Transverse colon (tissue), 4 donors: ENCODE results near the gene AGPAT2. TPM values are rescaled to one million over a fixed set of nuclear protein-coding genes. Genes with fewer than 3 reads are reported as not detected.

Source experiments
- DNase-seq: peaks from one replicate; pipeline ENCODE4 v3.0.0-alpha.2; 2019
- H3K27ac ChIP-seq, 4 donors: fragments of 200-600 bp; sonication (generic); 2 replicates each; pipeline ENCODE4 v1.5.1; 2016 to 2018; ENCODE audit warnings: inconsistent platforms in 4 of 4
- H3K27me3 ChIP-seq: fragments of 200-600 bp; sonication (generic); 2 replicates; pipeline ENCODE4 v1.5.1; 2017; ENCODE audit warnings: inconsistent platforms
- H3K36me3 ChIP-seq, 4 donors: fragments of 200-600 bp; sonication (generic); 2 replicates each; pipeline ENCODE4 v1.5.1; 2017 to 2019; ENCODE audit warnings: inconsistent platforms in 4 of 4
- H3K4me1 ChIP-seq, 4 donors: fragments of 200-600 bp; sonication (generic); 2 replicates each; pipeline ENCODE4 v1.5.1; 2017 to 2020; ENCODE audit warnings: inconsistent platforms in 4 of 4
- H3K4me3 ChIP-seq, 4 donors: fragments of 200-600 bp; sonication (generic); 1 replicate in 1 of 4; 2 replicates in 3 of 4; pipeline versions ENCODE4 v1.5.1 to v1.6.1; 2017 to 2019; ENCODE audit warnings: inconsistent platforms in 4 of 4
- H3K9me3 ChIP-seq, 2 donors: fragments of 200-600 bp; sonication (generic); 2 replicates each; pipeline ENCODE4 v1.5.1; 2017 to 2019; ENCODE audit warnings: inconsistent platforms in 2 of 2
- CTCF ChIP-seq, 5 experiments: fragments of 200-600 bp in 3 of 5; fragments of 450-650 bp in 2 of 5; sonication (generic) in 3 of 5; IDR thresholded peaks; 1 replicate in 2 of 5; 2 replicates in 3 of 5; pipeline ENCODE4 v1.5.1; 2016 to 2017; ENCODE audit warnings: antibody characterized with exemption in 5 of 5, inconsistent platforms in 3 of 5, mild to moderate bottlenecking in 2 of 5, moderate library complexity in 1 of 5
- EP300 ChIP-seq: sonication (generic); formaldehyde crosslinking; IDR thresholded peaks from one replicate; pipeline ENCODE4 v1.6.1; 2017; ENCODE audit warnings: antibody characterized with exemption, low read depth
- POLR2A ChIP-seq: fragments of 450-650 bp; IDR thresholded peaks from one replicate; pipeline ENCODE4 v1.6.1; 2016; ENCODE audit warnings: antibody characterized with exemption, mild to moderate bottlenecking, moderate library complexity
- POLR2AphosphoS5 ChIP-seq, 3 donors: sonication (generic); formaldehyde crosslinking; IDR thresholded peaks; one replicate each; pipeline ENCODE4 v1.6.1; 2016; ENCODE audit warnings: antibody characterized with exemption in 3 of 3
- WGBS, 2 donors: methylation state at CpG; one replicate each; pipeline ENCODE4 v1.1.5; 2018; ENCODE audit warnings: low coverage in 1 of 2; 5-methylcytosine and 5-hydroxymethylcytosine counted together
- in situ Hi-C, 4 donors: fragments of 200-750 bp; cut with MboI; loops; one replicate each; pipeline versions ENCODE4 v1.15.0 to v1.15.1; 2017; ENCODE audit warnings: low sequenced_read_pairs in 3 of 4, low pct_ligation_motif_present in 1 of 4, low pct_unique_long_range_greater_than_20kb in 1 of 4
- intact Hi-C: fragments of 100-400 bp; cut with DNase I; formaldehyde crosslinking; loops from one replicate; pipeline ENCODE4 v1.15.1; 2023; ENCODE audit warnings: low total_unique reads
- total RNA-seq, 4 donors: library from RNA; depleted of rRNA; stranded (reverse); fragments of >200 nt; gene quantifications; one replicate each; pipeline ENCODE4 v1.1.0, GENCODE V29; 2016

The AGPAT2 gene
- total RNA-seq, 4 donors from 2014 or later = 245 to 441 (median 290) TPM

- intact Hi-C loops = no loop called here
- in situ Hi-C loops = no loop called here
- TF ChIP-seq POLR2AphosphoS5 (IDR thresholded peaks at IDR 0.05) (peak; percentile 60 to 79 (median 70)), POLR2A (peak; percentile 51), EP300 (peak; percentile 24), CTCF (IDR thresholded peaks at IDR 0.05) (no peak)
- 58% methylated on average over 27 of the region's 38 CpGs; no CpG with 5 or more reads in 1 of the 2 donors for WGBS, 2 donors
- DNase-seq = no peak
- Histone ChIP-seq H3K4me1 (peaks cover 4 to 12% (median 6%) of the 10 kb centered on the region in 4 donors), H3K36me3 (no peaks in the 10 kb centered on the region), H3K4me3 (peak within 1 kb of the TSS in 3 of 4 donors; percentile 7 to 49 (median 13)), H3K9me3 (no peaks in the 10 kb centered on the region), H3K27ac (peak within 1 kb of the TSS; percentile 21 to 63 (median 51)), H3K27me3 (peaks cover 93% of the 10 kb centered on the region)
Measured at GRCh38 chr9:136662656-136663581, 24.3 kb downstream of the AGPAT2 start, which contains the start of gene EGFL7. Gene EGFL7, plus strand, starts transcription at chr9:136662916. Its CDS starts 5,367 bp downstream, at chr9:136668283.

DNA sequence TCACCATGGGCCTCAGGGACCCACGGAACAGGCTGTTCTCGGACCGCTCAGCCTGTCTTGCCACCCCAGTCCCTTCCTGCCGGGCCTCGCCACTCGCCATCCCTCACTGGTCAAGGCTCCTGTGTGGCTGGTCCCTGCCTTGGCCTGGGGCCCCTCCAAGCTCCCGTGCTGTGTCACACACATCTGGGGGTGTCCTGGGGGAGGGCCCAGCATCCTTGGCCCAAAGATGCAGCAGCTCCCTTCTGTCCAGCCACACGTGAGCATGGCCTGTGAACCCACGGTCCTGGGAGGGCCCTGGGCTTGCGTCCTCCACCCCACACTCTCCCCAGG lies 25.0 kb downstream of the AGPAT2 start:
- Histone ChIP-seq H3K36me3 (no peaks in the 10 kb centered on the region), H3K27ac (peak overlapping the region; percentile 2 to 63 (median 49)), H3K4me3 (peak overlapping the region in 1 of 4 donors; percentile 8), H3K9me3 (no peaks in the 10 kb centered on the region), H3K27me3 (peaks cover 93% of the 10 kb centered on the region), H3K4me1 (peaks cover 4 to 12% (median 6%) of the 10 kb centered on the region in 4 donors)
- in situ Hi-C loops = no loop called here
- 55% methylated on average over 9 of the region's 10 CpGs; no CpG with 5 or more reads in 1 of the 2 donors for whole genome bisulfite sequencing, 2 donors
- DNase-seq = no peak
- intact Hi-C loops = no loop called here
- TF ChIP-seq EP300 (no peak), CTCF (IDR thresholded peaks at IDR 0.05) (no peak), POLR2AphosphoS5 (IDR thresholded peaks at IDR 0.05) (no peak), POLR2A (no peak)

GRCh38 chr9:136661641-136662325 lies 25.5 kb downstream of the AGPAT2 start:
- in situ Hi-C loops (no loop called here), intact Hi-C loops (no loop called here)
- peak overlapping the region; percentile 2 to 63 (median 49) for H3K27ac ChIP-seq
- peaks cover 4 to 14% (median 6%) of the 10 kb centered on the region in 4 donors for H3K4me1 ChIP-seq
- peaks cover 93% of the 10 kb centered on the region for H3K27me3 ChIP-seq
- WGBS, 2 donors = 75% methylated on average over 5 of the region's 22 CpGs; no CpG with 5 or more reads in 1 of the 2 donors
- DNase-seq = no peak
- H3K36me3 ChIP-seq = no peaks in the 10 kb centered on the region
- H3K9me3 ChIP-seq = no peaks in the 10 kb centered on the region
- TF ChIP-seq CTCF (IDR thresholded peaks at IDR 0.05) (no peak), POLR2A (no peak), POLR2AphosphoS5 (IDR thresholded peaks at IDR 0.05) (no peak), EP300 (no peak)
- peak overlapping the region in 1 of 4 donors; percentile 8 for H3K4me3 ChIP-seq
